ACC112 (cell line): ENCODE measurements around the gene LINC00237.

Source experiments
- H2AFZ ChIP-seq: fragments of 200-600 bp; sonication (generic); one replicate; pipeline ENCODE4 v1.6.0; 2017; ENCODE audit warnings: antibody characterized with exemption, low read length; ENCODE audit not compliant: unreplicated experiment
- H3K27ac ChIP-seq: fragments of 200-600 bp; sonication (generic); 2 replicates; pipeline ENCODE4 v1.5.1; 2014; ENCODE audit warnings: low read depth, mild to moderate bottlenecking, antibody characterized with exemption, low read length, moderate library complexity
- H3K27me3 ChIP-seq: fragments of 200-600 bp; sonication (generic); 2 replicates; pipeline ENCODE4 v1.6.1; 2014; ENCODE audit warnings: mild to moderate bottlenecking, antibody characterized with exemption, low read length, moderate library complexity, mixed read lengths; ENCODE audit not compliant: insufficient read depth
- H3K36me3 ChIP-seq: fragments of 200-600 bp; sonication (generic); 2 replicates; pipeline ENCODE4 v1.6.1; 2016; ENCODE audit warnings: mild to moderate bottlenecking, antibody characterized with exemption, low read length, moderate library complexity, mixed read lengths; ENCODE audit not compliant: insufficient read depth
- H3K4me1 ChIP-seq: fragments of 200-600 bp; sonication (generic); one replicate; pipeline ENCODE4 v1.6.1; 2016; ENCODE audit warnings: low read length, mixed read lengths; ENCODE audit not compliant: insufficient read depth, unreplicated experiment, control insufficient read depth
- H3K4me3 ChIP-seq: fragments of 200-600 bp; sonication (generic); 2 replicates; pipeline ENCODE4 v1.5.1; 2014; ENCODE audit warnings: mild to moderate bottlenecking, low read depth, low read length
- H3K79me2 ChIP-seq: fragments of 200-600 bp; sonication (generic); one replicate; pipeline ENCODE4 v1.6.0; 2016; ENCODE audit warnings: low read length; ENCODE audit not compliant: control insufficient read depth, unreplicated experiment, insufficient read depth

Gene LINC00237

GRCh38 chr20:21125072-21125848 lies 19.1 kb upstream of the LINC00237 start:
- Histone ChIP-seq H3K27me3 (no peaks in the 10 kb centered on the region), H3K36me3 (no peaks in the 10 kb centered on the region), H3K27ac (no peak overlapping the region), H3K4me1 (no peaks in the 10 kb centered on the region), H2AFZ (peak overlapping the region; percentile 81), H3K4me3 (peak overlapping the region; percentile 89), H3K79me2 (no peaks in the 10 kb centered on the region)

GRCh38 chr20:21124190-21124589 lies 18.0 kb upstream of the LINC00237 start:
- no peak overlapping the region for H2AFZ ChIP-seq
- H3K27me3 ChIP-seq: peaks cover 1% of the 10 kb centered on the region
- no peaks in the 10 kb centered on the region for H3K4me1 ChIP-seq

GRCh38 chr20:21118782-21119181 lies 12.6 kb upstream of the LINC00237 start:
- Histone ChIP-seq H3K27ac (no peak overlapping the region), H3K79me2 (no peaks in the 10 kb centered on the region), H2AFZ (no peak overlapping the region), H3K36me3 (no peaks in the 10 kb centered on the region), H3K4me3 (no peak overlapping the region), H3K4me1 (no peaks in the 10 kb centered on the region), H3K27me3 (peaks cover 53% of the 10 kb centered on the region)

More at GRCh38 chr20:21124190-21124589, 18.0 kb upstream of the LINC00237 start:
- Histone ChIP-seq H3K36me3 (no peaks in the 10 kb centered on the region), H3K27ac (no peak overlapping the region), H3K4me3 (no peak overlapping the region), H3K79me2 (no peaks in the 10 kb centered on the region)

GRCh38 chr20:21118138-21118537 lies 12.0 kb upstream of the LINC00237 start:
- H3K4me1 ChIP-seq: no peaks in the 10 kb centered on the region
- H3K4me3 ChIP-seq: no peak overlapping the region
- no peak overlapping the region for H3K27ac ChIP-seq
- no peaks in the 10 kb centered on the region for H3K79me2 ChIP-seq
- H2AFZ ChIP-seq: no peak overlapping the region
- H3K27me3 ChIP-seq: peaks cover 59% of the 10 kb centered on the region
- H3K36me3 ChIP-seq: no peaks in the 10 kb centered on the region

- no peak overlapping the region for H2AFZ ChIP-seq
- peaks cover 63% of the 10 kb centered on the region for H3K27me3 ChIP-seq
- no peak overlapping the region for H3K4me3 ChIP-seq
- H3K4me1 ChIP-seq: no peaks in the 10 kb centered on the region
- H3K79me2 ChIP-seq: no peaks in the 10 kb centered on the region
- H3K36me3 ChIP-seq: no peaks in the 10 kb centered on the region
- no peak overlapping the region for H3K27ac ChIP-seq
Observed at GRCh38 chr20:21117521-21117920, 11.4 kb upstream of the LINC00237 start.

GRCh38 chr20:21114584-21114983 lies 8.4 kb upstream of the LINC00237 start:
- Histone ChIP-seq H3K4me3 (no peak overlapping the region), H3K36me3 (no peaks in the 10 kb centered on the region), H3K79me2 (no peaks in the 10 kb centered on the region), H2AFZ (no peak overlapping the region), H3K27ac (no peak overlapping the region), H3K27me3 (peaks cover 92% of the 10 kb centered on the region), H3K4me1 (no peaks in the 10 kb centered on the region)

GRCh38 chr20:21113697-21114096 lies 7.5 kb upstream of the LINC00237 start:
- Histone ChIP-seq H3K27ac (no peak overlapping the region), H2AFZ (no peak overlapping the region), H3K4me3 (no peak overlapping the region), H3K36me3 (no peaks in the 10 kb centered on the region), H3K79me2 (no peaks in the 10 kb centered on the region), H3K27me3 (peaks cover 91% of the 10 kb centered on the region), H3K4me1 (no peaks in the 10 kb centered on the region)

GRCh38 chr20:21111416-21111815 lies 5.3 kb upstream of the LINC00237 start:
- Histone ChIP-seq H3K4me3 (no peak overlapping the region), H3K4me1 (no peaks in the 10 kb centered on the region), H3K27me3 (peaks cover 93% of the 10 kb centered on the region), H3K36me3 (no peaks in the 10 kb centered on the region), H3K27ac (no peak overlapping the region), H2AFZ (no peak overlapping the region), H3K79me2 (no peaks in the 10 kb centered on the region)

- H3K4me1 ChIP-seq: no peaks in the 10 kb centered on the region
- no peak overlapping the region for H3K27ac ChIP-seq
- H3K27me3 ChIP-seq: peaks cover 93% of the 10 kb centered on the region
- H2AFZ ChIP-seq: no peak overlapping the region
- H3K4me3 ChIP-seq: no peak overlapping the region
- H3K79me2 ChIP-seq: no peaks in the 10 kb centered on the region
- H3K36me3 ChIP-seq: no peaks in the 10 kb centered on the region
Observed at GRCh38 chr20:21110811-21111210, 4.7 kb upstream of the LINC00237 start.

GRCh38 chr20:21109144-21109543 lies 3.0 kb upstream of the LINC00237 start:
- Histone ChIP-seq H3K4me3 (no peak overlapping the region), H3K4me1 (no peaks in the 10 kb centered on the region), H2AFZ (no peak overlapping the region), H3K27me3 (peaks cover 94% of the 10 kb centered on the region), H3K27ac (no peak overlapping the region), H3K79me2 (no peaks in the 10 kb centered on the region), H3K36me3 (no peaks in the 10 kb centered on the region)

- Histone ChIP-seq H3K4me3 (no peak overlapping the region), H3K36me3 (no peaks in the 10 kb centered on the region), H2AFZ (no peak overlapping the region), H3K79me2 (no peaks in the 10 kb centered on the region), H3K27ac (no peak overlapping the region), H3K27me3 (peaks cover 96% of the 10 kb centered on the region), H3K4me1 (no peaks in the 10 kb centered on the region)
Observed at GRCh38 chr20:21105429-21106170, 558 bp downstream of the LINC00237 start.
